Prostate gland (tissue), 2 donors: ENCODE measurements around the gene RHBDD3.

ENCODE experiments used
- POLR2A ChIP-seq: fragments of 450-650 bp; IDR thresholded peaks from one replicate; pipeline ENCODE4 v1.6.1; 2016; ENCODE audit warnings: antibody characterized with exemption, mild to moderate bottlenecking
- POLR2AphosphoS5 ChIP-seq: sonication (generic); formaldehyde crosslinking; IDR thresholded peaks from one replicate; pipeline ENCODE4 v1.6.1; 2017; ENCODE audit warnings: antibody characterized with exemption
- TF ChIP-seq, protein P1 (sequence below), 4 experiments: fragments of 200-600 bp in 2 of 4; fragments of 450-650 bp in 2 of 4; sonication (generic) in 2 of 4; IDR thresholded peaks; 1 replicate in 3 of 4; 2 replicates in 1 of 4; pipeline ENCODE4 v1.5.1; 2016 to 2019; ENCODE audit warnings: antibody characterized with exemption in 4 of 4, mild to moderate bottlenecking in 2 of 4, moderate library complexity in 2 of 4

DNA sequence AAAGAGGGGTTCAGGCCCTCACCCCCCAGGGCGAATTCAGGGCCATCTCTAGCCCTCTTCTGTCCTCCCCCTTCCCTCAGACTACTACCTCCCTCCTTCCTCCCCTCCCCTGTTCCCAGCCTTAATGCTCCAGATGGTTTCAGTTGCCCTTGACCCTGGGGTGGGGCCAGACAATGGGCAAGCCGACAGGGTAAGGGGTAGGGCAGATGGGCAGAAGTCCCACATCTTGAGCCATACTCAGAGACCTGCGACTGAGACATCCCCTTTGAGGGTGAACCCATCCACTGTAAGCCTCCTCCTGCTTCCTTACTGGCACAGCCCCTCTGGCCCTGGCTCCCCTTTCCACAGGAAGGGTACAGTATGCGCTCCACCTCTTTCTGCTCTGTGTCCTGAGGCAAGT, 1.9 kb downstream of the RHBDD3 start:
- TF ChIP-seq POLR2AphosphoS5 (no peak), POLR2A (no peak)
- TF ChIP-seq, protein P1, sequence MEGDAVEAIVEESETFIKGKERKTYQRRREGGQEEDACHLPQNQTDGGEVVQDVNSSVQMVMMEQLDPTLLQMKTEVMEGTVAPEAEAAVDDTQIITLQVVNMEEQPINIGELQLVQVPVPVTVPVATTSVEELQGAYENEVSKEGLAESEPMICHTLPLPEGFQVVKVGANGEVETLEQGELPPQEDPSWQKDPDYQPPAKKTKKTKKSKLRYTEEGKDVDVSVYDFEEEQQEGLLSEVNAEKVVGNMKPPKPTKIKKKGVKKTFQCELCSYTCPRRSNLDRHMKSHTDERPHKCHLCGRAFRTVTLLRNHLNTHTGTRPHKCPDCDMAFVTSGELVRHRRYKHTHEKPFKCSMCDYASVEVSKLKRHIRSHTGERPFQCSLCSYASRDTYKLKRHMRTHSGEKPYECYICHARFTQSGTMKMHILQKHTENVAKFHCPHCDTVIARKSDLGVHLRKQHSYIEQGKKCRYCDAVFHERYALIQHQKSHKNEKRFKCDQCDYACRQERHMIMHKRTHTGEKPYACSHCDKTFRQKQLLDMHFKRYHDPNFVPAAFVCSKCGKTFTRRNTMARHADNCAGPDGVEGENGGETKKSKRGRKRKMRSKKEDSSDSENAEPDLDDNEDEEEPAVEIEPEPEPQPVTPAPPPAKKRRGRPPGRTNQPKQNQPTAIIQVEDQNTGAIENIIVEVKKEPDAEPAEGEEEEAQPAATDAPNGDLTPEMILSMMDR (IDR thresholded peaks at IDR 0.05) = no peak
